Panc1 (cell line): ENCODE data around the gene DSCAM.

Experiments used
- TCF7L2 ChIP-seq: IDR thresholded peaks from 2 replicates; pipeline ENCODE4 v1.6.1; 2011; ENCODE audit warnings: mild to moderate bottlenecking, low read depth, low read length, inconsistent platforms
- TF ChIP-seq, protein P1 (sequence below): fragments of 450-650 bp; IDR thresholded peaks from 2 replicates; pipeline ENCODE4 v1.5.1; 2017; ENCODE audit warnings: mild to moderate bottlenecking

DNA sequence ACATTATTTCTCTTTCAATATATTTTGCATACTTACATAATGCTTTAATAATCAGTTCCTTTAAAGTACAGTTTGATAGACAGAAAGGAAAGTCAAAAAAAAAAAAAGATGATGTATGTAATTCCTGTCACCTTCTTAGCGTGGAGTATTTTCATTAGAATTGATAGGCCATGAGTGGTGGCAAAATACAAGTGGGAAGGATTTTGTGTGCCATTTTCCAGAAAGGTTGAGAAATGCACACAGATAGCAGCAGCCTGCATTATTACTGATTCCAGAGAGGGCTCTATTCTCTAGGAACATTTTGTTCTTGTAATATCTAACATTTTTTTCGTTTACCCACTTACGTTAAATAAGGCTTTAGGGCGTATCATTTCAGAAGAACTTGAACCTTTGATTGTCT, 475.6 kb downstream of the DSCAM start:
- TF ChIP-seq, protein P1, sequence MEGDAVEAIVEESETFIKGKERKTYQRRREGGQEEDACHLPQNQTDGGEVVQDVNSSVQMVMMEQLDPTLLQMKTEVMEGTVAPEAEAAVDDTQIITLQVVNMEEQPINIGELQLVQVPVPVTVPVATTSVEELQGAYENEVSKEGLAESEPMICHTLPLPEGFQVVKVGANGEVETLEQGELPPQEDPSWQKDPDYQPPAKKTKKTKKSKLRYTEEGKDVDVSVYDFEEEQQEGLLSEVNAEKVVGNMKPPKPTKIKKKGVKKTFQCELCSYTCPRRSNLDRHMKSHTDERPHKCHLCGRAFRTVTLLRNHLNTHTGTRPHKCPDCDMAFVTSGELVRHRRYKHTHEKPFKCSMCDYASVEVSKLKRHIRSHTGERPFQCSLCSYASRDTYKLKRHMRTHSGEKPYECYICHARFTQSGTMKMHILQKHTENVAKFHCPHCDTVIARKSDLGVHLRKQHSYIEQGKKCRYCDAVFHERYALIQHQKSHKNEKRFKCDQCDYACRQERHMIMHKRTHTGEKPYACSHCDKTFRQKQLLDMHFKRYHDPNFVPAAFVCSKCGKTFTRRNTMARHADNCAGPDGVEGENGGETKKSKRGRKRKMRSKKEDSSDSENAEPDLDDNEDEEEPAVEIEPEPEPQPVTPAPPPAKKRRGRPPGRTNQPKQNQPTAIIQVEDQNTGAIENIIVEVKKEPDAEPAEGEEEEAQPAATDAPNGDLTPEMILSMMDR, result no peak
- TF ChIP-seq TCF7L2, result no peak
